IPS DF 6.9 (cell line): ENCODE measurements around the gene IL10.
"Not testable (repeated sequence)": the region's sequence is repeated elsewhere in the genome, so short reads cannot be mapped to it uniquely, and the experiment has no call there.

Experiments
- DNase-seq: peaks from one replicate; pipeline ENCODE4 v3.0.0-alpha.2; 2013; ENCODE audit warnings: low read depth, low spot score
- H3K27ac ChIP-seq: one replicate; pipeline ENCODE4 v1.5.1; 2013; ENCODE audit warnings: low read length, control low read depth
- H3K27me3 ChIP-seq: 2 replicates; pipeline ENCODE4 v1.6.1; 2013; ENCODE audit warnings: mild to moderate bottlenecking, low read length; ENCODE audit not compliant: control insufficient read depth, insufficient read depth
- H3K36me3 ChIP-seq: 2 replicates; pipeline ENCODE4 v1.6.1; 2013; ENCODE audit warnings: low read length; ENCODE audit not compliant: control insufficient read depth, insufficient read depth
- H3K4me1 ChIP-seq: 2 replicates; pipeline ENCODE4 v1.6.1; 2013; ENCODE audit warnings: low read length; ENCODE audit not compliant: control insufficient read depth, insufficient read depth
- H3K4me3 ChIP-seq: 2 replicates; pipeline ENCODE4 v1.5.1; 2013; ENCODE audit warnings: mild to moderate bottlenecking, low read length
- H3K9me3 ChIP-seq: 2 replicates; pipeline ENCODE4 v1.6.1; 2013; ENCODE audit warnings: low read length, inconsistent platforms; ENCODE audit not compliant: control insufficient read depth, insufficient read depth
- WGBS: extraction: QIAGEN DNeasy Blood & Tissue Kit; methylation state at CpG from one replicate; pipeline ENCODE4 v1.1.7; 2013; ENCODE audit warnings: mixed read lengths, missing lambda C conversion rate; ENCODE audit not compliant: insufficient read length, insufficient coverage; 5-methylcytosine and 5-hydroxymethylcytosine counted together

The IL10 gene

DNA sequence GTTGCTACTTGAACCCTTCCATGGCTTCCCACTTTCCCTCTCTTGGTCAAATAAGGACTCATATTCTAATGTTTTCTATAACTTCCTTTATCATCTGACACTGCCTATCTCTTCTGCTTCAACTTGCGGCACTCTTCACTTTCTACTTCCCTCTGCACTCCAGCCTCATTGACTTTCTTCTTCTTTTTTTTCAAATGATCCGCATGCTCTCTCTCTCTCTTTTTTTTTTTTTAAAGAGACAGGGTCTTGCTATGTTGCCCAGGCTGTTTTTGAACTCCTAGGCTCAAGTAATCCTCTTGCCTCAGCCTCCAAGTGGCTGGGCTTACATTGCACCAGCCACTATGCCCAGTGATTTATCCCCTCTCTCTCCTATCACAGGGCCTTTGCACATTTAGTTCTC is 7.3 kb upstream of the IL10 start:
- Histone ChIP-seq H3K36me3 (no peaks in the 10 kb centered on the region), H3K27me3 (no peaks in the 10 kb centered on the region), H3K4me1 (no peaks in the 10 kb centered on the region), H3K9me3 (no peaks in the 10 kb centered on the region), H3K4me3 (no peak overlapping the region), H3K27ac (no peak overlapping the region)
- no CpG with 5 or more reads among the region's 2 CpGs for WGBS
- no peak for DNase-seq

DNA sequence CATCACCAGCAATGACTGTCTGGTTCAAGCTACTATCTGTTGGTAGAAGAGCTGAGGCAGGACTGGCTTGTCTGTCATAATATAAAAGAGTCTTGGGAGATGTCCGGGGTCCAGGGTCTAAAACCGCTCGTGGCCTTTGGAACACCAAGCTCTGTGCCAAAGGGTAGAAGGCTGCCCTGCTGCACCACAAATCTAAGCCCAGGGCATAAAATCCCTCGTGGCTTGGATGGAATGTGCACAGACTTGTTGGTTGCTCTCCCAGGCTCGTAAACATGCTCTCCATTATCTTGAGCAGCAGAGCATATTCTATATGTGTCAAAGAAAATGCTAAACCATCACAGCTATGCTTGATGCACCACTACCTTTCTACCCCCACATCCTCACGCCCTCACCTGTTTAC is 6.6 kb upstream of the IL10 start:
- H3K4me1 ChIP-seq, H3K9me3 ChIP-seq, H3K27ac ChIP-seq, H3K4me3 ChIP-seq, DNase-seq, H3K27me3 ChIP-seq, H3K36me3 ChIP-seq: not testable (repeated sequence)
- no CpG with 5 or more reads among the region's 6 CpGs for WGBS

DNA sequence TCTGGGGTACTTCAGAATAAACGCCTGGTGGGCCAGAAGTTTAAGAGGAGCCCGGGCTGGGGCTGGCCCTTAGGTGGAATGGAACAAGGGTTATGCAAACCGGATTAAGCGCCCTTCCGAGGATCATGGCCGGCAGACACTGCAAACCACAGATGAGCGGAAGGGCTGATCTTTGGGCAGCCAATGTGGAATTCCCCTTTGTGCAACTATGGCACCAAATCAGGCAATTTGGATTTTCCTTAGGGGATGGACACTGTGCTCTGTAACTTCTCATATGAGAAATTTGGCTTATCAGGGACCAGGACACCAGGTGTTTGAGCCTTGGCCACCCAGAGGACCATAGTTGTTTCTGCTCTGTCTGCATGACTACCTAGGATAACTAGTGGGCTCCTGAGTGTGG is 5.7 kb upstream of the IL10 start:
- no CpG with 5 or more reads among the region's 7 CpGs for WGBS

DNA sequence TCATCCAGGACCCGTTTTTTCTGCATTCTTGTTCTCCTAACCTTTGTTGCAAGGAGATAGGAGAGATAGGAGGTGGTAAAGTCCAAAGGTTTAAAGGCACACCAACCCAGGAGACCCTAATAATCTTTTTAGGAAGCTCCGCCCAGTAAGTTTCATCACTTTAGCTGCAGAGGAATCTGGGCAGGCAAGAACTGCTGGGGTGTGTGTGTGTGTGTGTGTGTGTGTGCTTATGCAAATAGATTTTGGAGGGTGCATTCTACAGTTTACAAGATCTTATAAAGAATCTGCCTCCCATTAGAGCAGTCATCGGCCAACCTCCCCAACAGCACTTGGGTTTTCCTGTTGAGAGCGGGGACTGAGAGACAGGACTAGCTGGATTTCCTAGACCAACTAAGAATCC is 3.9 kb upstream of the IL10 start:
- no peak for DNase-seq
- Histone ChIP-seq H3K27me3 (no peaks in the 10 kb centered on the region), H3K4me1 (no peaks in the 10 kb centered on the region), H3K36me3 (no peaks in the 10 kb centered on the region), H3K4me3 (no peak overlapping the region), H3K9me3 (no peaks in the 10 kb centered on the region), H3K27ac (no peak overlapping the region)
- no CpG with 5 or more reads among the region's 4 CpGs for WGBS

More for the DNA sequence above, 5.7 kb upstream of the IL10 start:
- Histone ChIP-seq H3K9me3 (no peaks in the 10 kb centered on the region), H3K27ac (no peak overlapping the region), H3K36me3 (no peaks in the 10 kb centered on the region), H3K27me3 (no peaks in the 10 kb centered on the region), H3K4me3 (no peak overlapping the region), H3K4me1 (no peaks in the 10 kb centered on the region)
- DNase-seq, result no peak

DNA sequence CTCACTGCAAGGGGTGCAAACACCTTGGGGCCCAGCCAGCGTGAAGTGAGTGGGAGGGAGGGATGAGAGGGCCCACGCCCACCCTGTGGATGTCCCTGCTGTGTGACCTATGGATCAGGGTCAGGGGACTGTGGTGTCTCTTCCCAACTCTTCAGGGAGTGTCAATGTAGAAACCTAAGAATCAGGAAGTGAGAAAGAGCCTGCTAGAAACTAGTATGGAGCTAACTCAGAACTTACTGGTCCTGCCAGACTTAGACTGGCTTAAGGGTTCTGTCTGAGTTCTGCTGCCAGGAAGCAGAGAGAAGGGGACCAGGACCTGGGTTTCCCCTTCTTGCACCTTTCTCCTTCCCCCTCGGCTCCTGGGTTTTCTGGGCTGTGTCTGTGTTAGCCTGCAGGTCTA is 1.8 kb upstream of the IL10 start:
- no peaks in the 10 kb centered on the region for H3K36me3 ChIP-seq
- no peak for DNase-seq
- peaks cover 1% of the 10 kb centered on the region; the same call in 1 of the 2 replicates for H3K4me1 ChIP-seq
- no peaks in the 10 kb centered on the region for H3K27me3 ChIP-seq
- no CpG with 5 or more reads among the region's 3 CpGs for WGBS
- H3K27ac ChIP-seq, result no peak overlapping the region
- no peak overlapping the region for H3K4me3 ChIP-seq
- H3K9me3 ChIP-seq, result no peaks in the 10 kb centered on the region

DNA sequence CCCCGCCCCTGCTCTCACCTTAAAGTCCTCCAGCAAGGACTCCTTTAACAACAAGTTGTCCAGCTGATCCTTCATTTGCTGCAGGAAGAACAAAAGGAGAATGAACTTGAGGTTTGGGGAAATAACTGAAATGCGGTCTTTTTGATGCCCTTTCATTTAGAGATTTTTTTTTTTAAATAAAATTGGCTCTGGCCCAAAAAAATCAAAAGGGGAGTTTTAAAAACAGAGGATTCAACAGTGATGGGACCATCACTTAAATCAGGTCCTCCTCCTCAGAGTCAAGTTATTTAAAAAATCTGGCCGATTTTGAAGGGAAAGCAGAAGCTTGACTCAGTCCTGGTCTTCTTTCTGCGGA is 979 bp downstream of the IL10 start:
- Histone ChIP-seq H3K27ac (no peak overlapping the region), H3K36me3 (no peaks in the 10 kb centered on the region), H3K9me3 (no peaks in the 10 kb centered on the region), H3K4me3 (no peak overlapping the region), H3K4me1 (peaks cover 1% of the 10 kb centered on the region), H3K27me3 (no peaks in the 10 kb centered on the region)
- WGBS, result no CpG with 5 or more reads among the region's 4 CpGs
- no peak for DNase-seq

DNA sequence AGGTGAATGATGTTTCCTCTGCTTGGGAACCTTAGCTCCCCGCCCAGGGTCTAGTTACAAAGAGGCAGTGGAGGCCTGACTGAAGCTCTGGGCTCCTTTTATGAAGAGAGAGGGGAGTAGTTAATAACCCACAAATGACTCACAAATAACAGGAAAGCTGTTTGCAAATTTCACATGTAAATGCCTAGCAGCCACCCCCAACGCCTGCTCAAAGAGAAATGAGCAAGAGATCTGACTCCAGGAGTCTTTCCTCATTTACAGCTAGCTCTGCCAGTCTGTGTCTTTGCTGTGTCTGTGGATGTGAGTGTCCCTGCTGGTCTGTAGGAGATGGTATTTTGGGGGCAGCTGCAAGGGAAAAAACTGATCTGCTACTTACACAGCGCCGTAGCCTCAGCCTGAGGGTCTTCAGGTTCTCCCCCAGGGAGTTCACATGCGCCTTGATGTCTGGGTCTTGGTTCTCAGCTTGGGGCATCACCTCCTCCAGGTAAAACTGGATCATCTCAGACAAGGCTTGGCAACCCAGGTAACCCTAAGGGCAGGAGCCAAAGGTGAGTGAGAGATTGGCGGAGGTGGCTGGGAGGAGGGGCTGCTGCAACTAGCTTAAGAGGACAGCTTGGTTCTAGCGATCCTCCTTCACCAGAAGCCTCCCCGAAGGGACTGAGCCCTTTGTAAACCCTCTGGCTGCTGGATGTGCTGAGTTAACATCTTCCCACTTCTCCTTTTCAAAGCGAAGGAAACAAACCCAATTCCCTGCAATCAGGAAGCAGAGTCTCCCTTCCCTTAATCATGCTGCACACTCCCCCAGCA is 1.6 kb downstream of the IL10 start, which contains the start of gene IL19:
TSS of gene IL19 (plus strand) at position 243 of the 807 bp plus-strand sequence. CDS start 65,890 bp downstream, outside the sequence.
- WGBS, result no CpG with 5 or more reads among the region's 9 CpGs
- Histone ChIP-seq H3K36me3 (no peaks in the 10 kb centered on the region), H3K4me3 (no peak within 1 kb of the TSS)

DNA sequence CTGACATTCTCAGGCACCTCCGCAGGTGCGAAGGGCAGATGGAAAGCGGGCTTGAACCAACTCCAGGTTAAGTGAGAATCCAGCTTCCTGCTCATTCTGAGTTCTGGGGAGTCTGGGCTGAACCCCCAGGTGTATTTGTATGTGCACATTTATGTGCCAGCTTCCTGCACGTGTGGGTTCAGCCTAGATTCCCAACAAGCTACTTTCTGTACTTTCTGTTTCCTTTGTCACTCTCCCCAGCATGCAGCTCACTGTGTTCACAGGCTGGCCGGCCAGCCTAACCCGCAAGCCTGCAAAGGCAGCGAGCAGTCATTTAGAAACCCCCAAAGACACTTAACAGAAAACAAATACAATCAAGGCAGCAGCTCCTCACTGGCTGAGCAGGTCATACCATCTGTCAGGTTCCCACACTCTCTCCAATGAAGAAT is 3.0 kb downstream of the IL10 start:
- Histone ChIP-seq H3K4me3 (no peak overlapping the region), H3K27me3 (no peaks in the 10 kb centered on the region), H3K27ac (no peak overlapping the region), H3K4me1 (peaks cover 1% of the 10 kb centered on the region), H3K36me3 (no peaks in the 10 kb centered on the region), H3K9me3 (no peaks in the 10 kb centered on the region)
- no peak for DNase-seq
- WGBS, result no CpG with 5 or more reads among the region's 7 CpGs

More for the DNA sequence above, 1.6 kb downstream of the IL10 start, which contains the start of gene IL19:
- Histone ChIP-seq H3K9me3 (no peaks in the 10 kb centered on the region), H3K27ac (no peak within 1 kb of the TSS), H3K27me3 (no peaks in the 10 kb centered on the region), H3K4me1 (peaks cover 1% of the 10 kb centered on the region)
- no peak for DNase-seq

DNA sequence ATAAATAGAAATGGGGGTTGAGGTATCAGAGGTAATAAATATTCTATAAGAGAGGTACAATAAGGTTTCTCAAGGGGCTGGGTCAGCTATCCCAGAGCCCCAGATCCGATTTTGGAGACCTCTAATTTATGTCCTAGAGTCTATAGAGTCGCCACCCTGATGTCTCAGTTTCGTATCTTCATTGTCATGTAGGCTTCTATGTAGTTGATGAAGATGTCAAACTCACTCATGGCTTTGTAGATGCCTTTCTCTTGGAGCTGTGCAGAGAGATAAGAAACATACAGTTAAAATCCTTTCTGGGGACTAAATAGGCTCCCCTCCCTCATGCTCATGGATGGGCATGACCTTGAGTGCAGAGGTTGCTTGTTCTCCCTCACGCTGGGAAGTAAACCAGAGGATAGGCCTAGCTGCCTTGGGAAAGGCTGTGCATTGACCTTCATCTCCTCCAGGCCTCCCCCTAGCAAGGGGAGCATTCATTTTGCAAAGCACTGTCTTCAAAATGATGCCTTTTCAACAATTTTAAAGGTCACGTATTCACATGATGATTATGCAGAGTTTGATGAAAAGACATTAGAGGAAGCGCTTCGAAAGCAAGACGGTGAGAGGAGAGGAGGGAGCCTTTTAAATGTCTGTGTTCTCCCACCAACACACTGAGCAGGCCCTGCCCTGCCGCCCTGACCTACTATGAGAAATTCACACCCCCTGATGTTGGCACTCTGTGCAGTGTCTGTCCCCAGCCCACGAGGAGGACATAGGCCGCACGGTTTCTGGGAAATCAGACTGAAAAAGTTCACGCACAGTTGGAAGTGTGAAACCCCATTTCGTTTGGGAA is 3.6 kb downstream of the IL10 start:
- Histone ChIP-seq H3K27ac (no peak overlapping the region), H3K4me1 (peaks cover 1% of the 10 kb centered on the region)
- DNase-seq, result no peak

DNA sequence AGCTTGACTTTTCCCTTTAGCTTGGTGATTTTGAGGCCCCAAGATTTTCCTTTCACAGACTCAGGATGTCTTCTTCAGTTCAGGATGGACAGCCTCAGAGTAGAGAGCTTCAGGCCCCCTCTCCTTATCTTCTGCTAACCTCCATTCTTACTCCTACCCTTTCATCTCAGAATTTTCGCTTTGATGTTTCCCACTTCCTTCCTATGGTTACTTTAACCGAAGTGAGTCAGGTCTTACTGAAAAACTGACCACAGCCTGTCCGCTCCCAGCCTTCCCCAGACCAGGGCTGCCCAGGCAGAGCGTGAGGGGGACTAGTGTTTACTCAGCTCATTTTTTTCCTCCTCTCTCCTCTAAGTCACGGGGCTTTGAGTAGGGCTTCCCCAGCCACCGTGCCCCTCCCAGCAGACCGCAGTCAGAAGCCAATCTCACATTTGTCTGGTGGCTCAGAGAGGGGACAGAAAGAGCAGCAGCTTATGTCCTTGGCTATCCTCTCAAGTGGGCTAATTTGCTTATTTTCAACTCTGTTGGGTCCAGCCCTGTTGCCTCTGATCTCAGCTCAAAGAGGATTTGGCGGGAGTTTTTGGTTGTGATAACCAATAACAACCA is 5.9 kb downstream of the IL10 start:
- Histone ChIP-seq H3K4me1 (peaks cover 1% of the 10 kb centered on the region), H3K4me3 (no peak overlapping the region)

More for the DNA sequence above, 3.6 kb downstream of the IL10 start:
- Histone ChIP-seq H3K27me3 (no peaks in the 10 kb centered on the region), H3K4me3 (no peak overlapping the region), H3K36me3 (no peaks in the 10 kb centered on the region), H3K9me3 (no peaks in the 10 kb centered on the region)
- no CpG with 5 or more reads among the region's 14 CpGs for WGBS

More for the DNA sequence above, 5.9 kb downstream of the IL10 start:
- Histone ChIP-seq H3K27ac (no peak overlapping the region), H3K9me3 (no peaks in the 10 kb centered on the region), H3K27me3 (no peaks in the 10 kb centered on the region), H3K36me3 (no peaks in the 10 kb centered on the region)
- no CpG with 5 or more reads among the region's 8 CpGs for WGBS
- no peak for DNase-seq
